ENCODE data around the gene SIRT4.
"Not testable (repeated sequence)": the region's sequence is repeated elsewhere in the genome, so short reads cannot be mapped to it uniquely, and the experiment has no call there.

SIRT4 gene

DNA sequence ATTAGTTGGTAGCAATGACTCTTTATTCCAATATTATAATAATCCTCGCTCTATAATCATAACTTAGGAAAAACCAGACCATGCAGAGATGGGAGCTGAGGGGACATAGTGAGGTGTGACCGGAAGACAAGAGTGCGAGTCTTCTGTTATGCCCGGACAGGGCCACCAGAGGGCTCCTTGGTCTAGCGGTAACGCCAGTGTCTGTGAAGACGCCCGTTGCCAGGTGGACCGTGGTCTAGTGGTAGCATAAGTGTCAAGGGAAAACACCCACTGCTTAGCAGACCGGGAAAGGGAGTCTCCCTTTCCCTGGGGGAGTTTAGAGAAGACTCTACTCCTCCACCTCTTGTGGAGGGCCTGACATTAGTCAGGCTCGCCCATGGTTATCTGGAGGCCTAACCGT is 33.3 kb downstream of the SIRT4 start:
- peak in 15 of 56 donors; percentile 0 to 49 (median 12) for DNase-seq

- DNase-seq: not testable (repeated sequence)
These were observed 34.3 kb downstream of the SIRT4 start for GRCh38 chr12:120336392-120336791.

DNA sequence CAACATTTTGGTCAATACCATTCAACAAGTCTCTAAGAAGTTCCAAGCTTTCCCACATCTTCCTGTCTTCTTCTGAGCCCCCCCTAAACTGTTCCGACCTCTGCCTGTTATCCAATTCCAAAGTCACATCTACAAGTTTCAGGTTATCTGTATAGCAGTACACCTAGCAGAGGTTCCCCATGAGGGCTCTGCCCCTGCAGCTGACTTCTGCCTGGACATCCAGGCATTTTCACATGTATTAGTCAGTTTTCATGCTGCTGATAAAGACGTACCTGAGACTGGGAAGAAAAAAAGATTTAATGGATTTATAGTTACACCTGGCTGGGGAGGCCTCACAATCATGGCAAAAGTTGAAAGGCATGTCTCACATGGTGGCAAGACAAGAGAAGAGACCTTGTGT is 35.6 kb downstream of the SIRT4 start:
- DNase-seq: no peak

DNA sequence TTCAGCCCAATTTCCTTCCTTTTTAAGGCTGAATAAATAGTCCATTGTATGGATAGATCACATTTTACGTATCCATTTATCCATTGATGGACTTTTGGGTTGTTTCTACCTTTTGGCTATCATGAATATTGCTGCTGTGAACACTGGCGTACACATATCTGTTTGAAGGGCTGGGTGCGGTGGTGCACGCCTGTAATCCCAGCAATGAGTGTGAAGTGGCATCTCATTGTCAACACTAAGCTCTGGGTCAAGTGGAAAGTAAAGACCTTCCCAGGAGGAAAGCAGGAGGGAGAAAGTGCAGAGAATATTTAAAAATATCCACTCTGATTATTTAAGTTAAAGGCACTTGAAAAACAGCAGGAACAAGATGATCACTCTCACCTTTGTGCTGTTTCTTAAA is 37.1 kb downstream of the SIRT4 start:
- DNase-seq: no peak

DNA sequence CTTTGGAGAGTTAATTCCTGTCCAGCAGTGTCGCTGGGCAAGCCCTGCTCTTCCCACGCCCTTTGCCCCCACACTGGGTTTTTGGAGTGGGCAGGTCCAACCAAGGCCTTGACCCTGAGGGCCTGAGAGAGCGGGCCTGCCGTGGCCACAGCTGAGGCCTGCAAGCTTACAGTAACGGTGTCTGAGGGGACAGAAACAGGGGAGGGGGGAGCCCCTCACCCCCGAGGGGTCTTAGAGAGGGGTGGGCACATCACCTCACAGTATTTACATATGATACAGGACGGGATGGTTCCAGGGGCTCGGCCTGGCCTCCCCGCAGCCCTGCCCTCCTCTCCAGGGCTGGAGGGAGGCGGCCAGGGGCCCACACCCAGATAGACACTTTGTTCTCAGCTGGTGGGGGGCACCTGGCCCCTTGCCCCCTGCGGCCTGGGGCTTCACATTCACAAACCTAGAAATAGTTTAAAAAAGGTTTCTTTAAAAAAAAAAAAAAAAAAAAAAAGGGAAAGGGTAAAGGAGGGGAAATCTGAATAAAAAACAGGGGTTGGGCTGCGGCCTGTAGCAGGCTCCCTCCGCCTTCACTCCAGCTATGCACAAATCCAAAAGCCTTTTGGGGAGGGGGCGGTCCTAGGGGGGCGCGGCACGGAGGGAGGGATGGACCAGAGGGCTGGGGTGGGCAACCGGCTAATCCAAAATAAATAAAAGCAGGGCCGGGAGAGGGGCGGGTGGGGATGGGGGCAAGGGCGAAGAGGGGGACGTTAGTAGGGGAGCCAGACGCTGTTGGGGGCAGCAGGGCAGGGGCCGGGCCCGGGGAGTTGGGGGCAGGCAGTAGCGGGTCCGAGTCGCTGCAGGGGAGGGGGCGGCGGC is 40.3 kb downstream of the SIRT4 start:
- no peak for DNase-seq

- no peak for DNase-seq
These were observed 41.0 kb downstream of the SIRT4 start for GRCh38 chr12:120343039-120343537.

GRCh38 chr12:120343692-120344091 is 41.6 kb downstream of the SIRT4 start:
- DNase-seq: no peak

GRCh38 chr12:120346031-120346430 is 43.9 kb downstream of the SIRT4 start:
- DNase-seq: no peak

DNA sequence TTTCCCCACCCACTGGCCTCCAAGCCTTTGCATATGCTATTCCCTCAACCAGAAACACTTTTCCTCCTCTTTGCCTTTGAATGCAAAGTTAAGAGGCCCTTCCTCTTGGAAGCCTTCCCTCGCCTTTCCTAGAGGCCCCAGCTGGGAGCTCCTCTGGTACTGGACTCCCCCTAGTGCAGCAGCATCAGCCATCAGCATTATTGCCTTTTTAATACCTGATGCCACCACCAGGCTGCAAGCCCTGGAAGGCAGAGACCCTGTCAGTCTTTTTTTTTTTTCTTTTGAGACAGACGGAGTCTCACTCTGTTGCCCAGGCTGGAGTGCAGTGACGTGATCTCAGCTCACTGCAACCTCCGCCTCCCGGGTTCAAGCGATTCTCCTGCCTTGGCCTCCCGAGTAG is 44.6 kb downstream of the SIRT4 start:
- no peak for DNase-seq

GRCh38 chr12:120347766-120348165 is 45.6 kb downstream of the SIRT4 start:
- no peak for DNase-seq

DNA sequence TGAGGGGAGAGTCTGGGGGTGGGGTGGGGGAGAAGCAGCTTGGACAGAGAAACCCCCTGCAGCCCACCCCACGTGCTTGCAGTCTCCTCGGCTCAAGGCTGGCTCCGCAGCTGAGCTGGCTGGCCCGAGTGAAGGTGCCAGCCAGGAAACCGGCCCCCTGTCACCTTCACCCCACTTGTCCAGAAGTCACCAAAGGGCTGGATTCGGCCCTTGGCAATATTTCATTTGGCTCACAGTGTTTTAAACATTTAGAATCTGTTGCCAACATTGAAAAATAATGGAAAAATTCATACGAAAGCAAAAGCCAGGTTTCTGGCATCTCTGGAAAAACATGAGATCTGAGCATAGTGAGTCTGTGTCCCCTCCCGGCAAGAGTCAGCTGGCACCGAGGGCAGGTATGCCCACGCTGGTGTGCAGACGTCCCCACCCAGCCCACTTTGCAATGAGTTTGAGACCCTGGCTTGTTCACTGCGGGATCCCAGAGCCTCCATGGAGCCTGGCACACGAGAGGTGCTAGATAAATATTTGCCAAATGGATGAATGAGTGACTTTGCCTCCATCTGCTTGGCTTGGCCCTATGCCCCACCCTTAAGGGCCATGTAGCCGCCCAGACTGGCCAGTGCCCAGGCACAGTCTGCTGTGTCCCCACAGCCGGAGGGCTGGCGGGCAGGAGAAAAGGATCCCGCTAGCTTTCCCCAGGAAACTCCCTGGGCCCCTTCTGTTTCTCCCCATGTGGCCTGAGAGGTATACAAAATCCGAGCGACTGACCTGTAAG is 48.6 kb downstream of the SIRT4 start:
- peak in 6 of 56 donors; percentile 5 to 42 (median 8) for DNase-seq

DNA sequence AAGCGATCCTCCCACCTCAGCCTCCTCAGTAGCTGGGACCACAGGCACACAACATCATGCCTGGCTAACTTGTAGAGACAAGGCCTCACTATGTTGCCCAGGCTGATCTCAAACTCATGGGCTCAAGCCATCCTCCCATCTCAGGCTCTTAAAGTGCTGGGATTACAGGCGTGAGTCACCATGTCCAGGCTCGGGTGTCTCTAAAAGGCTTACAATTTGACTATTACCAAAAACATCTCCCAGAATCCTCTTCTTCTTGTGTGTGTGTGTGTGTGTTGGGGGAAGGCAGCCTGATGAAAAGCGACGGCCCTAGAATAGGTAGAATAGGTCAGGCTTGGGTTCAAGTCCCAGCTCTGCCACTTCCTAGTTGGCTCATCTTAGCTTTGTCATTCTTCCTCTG is 50.0 kb downstream of the SIRT4 start:
- DNase-seq: no peak

DNA sequence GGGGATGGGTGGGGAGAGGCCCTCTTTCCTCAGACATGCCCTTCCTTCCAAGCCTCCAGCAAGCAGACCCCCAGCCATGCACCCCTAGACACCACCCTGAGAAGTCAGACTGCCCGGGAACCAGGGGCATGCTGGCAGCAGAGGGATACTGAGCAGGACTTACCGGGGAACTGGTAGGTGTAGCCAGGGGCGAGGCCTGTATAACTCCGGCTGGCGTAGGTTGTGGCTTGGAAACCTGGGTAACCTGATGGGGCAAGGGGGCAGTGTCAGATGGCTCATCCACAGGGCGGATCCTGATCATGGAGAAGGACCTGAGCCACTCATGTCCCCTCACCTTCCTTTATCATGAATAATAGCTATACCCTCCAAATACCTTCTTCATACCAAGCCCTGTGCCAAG is 51.0 kb downstream of the SIRT4 start:
- no peak for DNase-seq

GRCh38 chr12:120353556-120354317 is 51.6 kb downstream of the SIRT4 start:
- DNase-seq: no peak

GRCh38 chr12:120356567-120357030 is 54.5 kb downstream of the SIRT4 start:
- peak in 53 of 56 donors; percentile 4 to 87 (median 56) for DNase-seq

GRCh38 chr12:120357104-120357503 is 55.0 kb downstream of the SIRT4 start:
- DNase-seq: no peak

GRCh38 chr12:120358412-120359100 is 56.4 kb downstream of the SIRT4 start:
- no peak for DNase-seq

- DNase-seq: no peak
These were observed 57.0 kb downstream of the SIRT4 start for GRCh38 chr12:120359128-120359527.

- DNase-seq: peak in 55 of 56 donors; percentile 22 to 93 (median 75)
These were observed 59.5 kb downstream of the SIRT4 start for GRCh38 chr12:120361506-120362208.
